SJCRH30 (cell line): ENCODE data around the gene ATAD2B. TPM values are rescaled to one million over a fixed set of nuclear protein-coding genes. Genes with fewer than 3 reads are reported as not detected.

Source experiments
- DNase-seq, 2 experiments: peaks; one replicate each; pipeline ENCODE4 v3.0.0-alpha.2; 2015 to 2020
- H3K27ac ChIP-seq: fragments of 250-450 bp; sonication (Bioruptor Pico); 2 replicates; pipeline ENCODE4 v1.5.1; 2020; ENCODE audit warnings: mild to moderate bottlenecking, moderate library complexity
- H3K27me3 ChIP-seq: fragments of 250-450 bp; sonication (Bioruptor Pico); 2 replicates; pipeline ENCODE4 v1.5.1; 2020; ENCODE audit warnings: mild to moderate bottlenecking, moderate library complexity
- H3K36me3 ChIP-seq: fragments of 250-450 bp; sonication (Bioruptor Pico); 2 replicates; pipeline ENCODE4 v1.5.1; 2020; ENCODE audit warnings: mild to moderate bottlenecking, moderate library complexity
- H3K4me1 ChIP-seq: fragments of 250-450 bp; sonication (Bioruptor Pico); 2 replicates; pipeline ENCODE4 v1.5.1; 2020; ENCODE audit warnings: mild to moderate bottlenecking, moderate library complexity
- H3K4me3 ChIP-seq: fragments of 250-450 bp; sonication (Bioruptor Pico); 2 replicates; pipeline ENCODE4 v1.5.1; 2020; ENCODE audit warnings: mild to moderate bottlenecking, moderate library complexity
- H3K9me3 ChIP-seq: fragments of 250-450 bp; sonication (Bioruptor Pico); replicated peaks from 2 replicates; pipeline ENCODE4 v1.5.1; 2020; ENCODE audit warnings: mild to moderate bottlenecking, moderate library complexity
- total RNA-seq: library from RNA; depleted of rRNA; stranded (reverse); fragments of >200 nt; shearing (Covaris generic); gene quantifications from 2 replicates; pipeline ENCODE4 v1.2.3, GENCODE V29; 2014

ATAD2B gene
- total RNA-seq, 1 experiment from 2014 or later: 37.5 TPM

GRCh38 chr2:23836971-23837565, 89.9 kb downstream of the ATAD2B start:
- Histone ChIP-seq H3K27ac (no peak overlapping the region), H3K4me1 (no peaks in the 10 kb centered on the region), H3K9me3 (no peaks in the 10 kb centered on the region; the same call in 1 of the 2 replicates), H3K27me3 (no peaks in the 10 kb centered on the region), H3K4me3 (no peak overlapping the region), H3K36me3 (peaks cover 22% of the 10 kb centered on the region)
- DNase-seq: no peak

GRCh38 chr2:23836505-23836904, 90.4 kb downstream of the ATAD2B start:
- H3K27ac ChIP-seq: no peak overlapping the region
- no peaks in the 10 kb centered on the region for H3K9me3 ChIP-seq
- no peaks in the 10 kb centered on the region for H3K27me3 ChIP-seq
- H3K4me1 ChIP-seq: no peaks in the 10 kb centered on the region
- peaks cover 16% of the 10 kb centered on the region for H3K36me3 ChIP-seq
- DNase-seq: no peak
- H3K4me3 ChIP-seq: no peak overlapping the region

GRCh38 chr2:23835988-23836387, 90.9 kb downstream of the ATAD2B start:
- Histone ChIP-seq H3K4me1 (no peaks in the 10 kb centered on the region), H3K9me3 (no peaks in the 10 kb centered on the region), H3K27me3 (no peaks in the 10 kb centered on the region), H3K4me3 (no peak overlapping the region), H3K36me3 (peaks cover 16% of the 10 kb centered on the region), H3K27ac (no peak overlapping the region)
- no peak for DNase-seq

GRCh38 chr2:23835423-23835822, 91.5 kb downstream of the ATAD2B start:
- Histone ChIP-seq H3K4me3 (no peak overlapping the region), H3K4me1 (no peaks in the 10 kb centered on the region), H3K27me3 (no peaks in the 10 kb centered on the region), H3K9me3 (no peaks in the 10 kb centered on the region), H3K36me3 (peaks cover 16% of the 10 kb centered on the region), H3K27ac (no peak overlapping the region)
- no peak for DNase-seq

GRCh38 chr2:23828986-23829385, 97.9 kb downstream of the ATAD2B start:
- DNase-seq: no peak
- Histone ChIP-seq H3K4me1 (peaks cover 36% of the 10 kb centered on the region), H3K4me3 (no peak overlapping the region), H3K27me3 (no peaks in the 10 kb centered on the region), H3K36me3 (peaks cover 12% of the 10 kb centered on the region), H3K9me3 (no peaks in the 10 kb centered on the region), H3K27ac (no peak overlapping the region)

GRCh38 chr2:23828256-23828980, 98.5 kb downstream of the ATAD2B start:
- H3K36me3 ChIP-seq: peaks cover 9% of the 10 kb centered on the region
- DNase-seq: no peak
- H3K9me3 ChIP-seq: no peaks in the 10 kb centered on the region
- H3K4me3 ChIP-seq: no peak overlapping the region
- H3K27ac ChIP-seq: no peak overlapping the region
- H3K4me1 ChIP-seq: peaks cover 36% of the 10 kb centered on the region
- no peaks in the 10 kb centered on the region for H3K27me3 ChIP-seq

- peak overlapping the region; percentile 65 for H3K27ac ChIP-seq
- H3K27me3 ChIP-seq: no peaks in the 10 kb centered on the region
- no peak overlapping the region for H3K4me3 ChIP-seq
- peaks cover 5% of the 10 kb centered on the region for H3K36me3 ChIP-seq
- peaks cover 36% of the 10 kb centered on the region for H3K4me1 ChIP-seq
- no peaks in the 10 kb centered on the region for H3K9me3 ChIP-seq
- no peak for DNase-seq
Measured at GRCh38 chr2:23827287-23827686, 99.6 kb downstream of the ATAD2B start.

- peak in 1 of 2 experiments; percentile 62 for DNase-seq
- no peak overlapping the region for H3K4me3 ChIP-seq
- no peaks in the 10 kb centered on the region for H3K9me3 ChIP-seq
- H3K36me3 ChIP-seq: peaks cover 8% of the 10 kb centered on the region
- peaks cover 36% of the 10 kb centered on the region for H3K4me1 ChIP-seq
- peak overlapping the region; percentile 65 for H3K27ac ChIP-seq
- H3K27me3 ChIP-seq: no peaks in the 10 kb centered on the region
Measured at GRCh38 chr2:23826771-23827170, 100.2 kb downstream of the ATAD2B start.

GRCh38 chr2:23826040-23826439, 100.9 kb downstream of the ATAD2B start:
- peaks cover 13% of the 10 kb centered on the region for H3K36me3 ChIP-seq
- DNase-seq: peak in 1 of 2 experiments; percentile 35
- no peaks in the 10 kb centered on the region for H3K27me3 ChIP-seq
- H3K27ac ChIP-seq: peak overlapping the region; percentile 65
- peaks cover 36% of the 10 kb centered on the region for H3K4me1 ChIP-seq
- no peak overlapping the region for H3K4me3 ChIP-seq
- H3K9me3 ChIP-seq: no peaks in the 10 kb centered on the region

- peaks cover 36% of the 10 kb centered on the region for H3K4me1 ChIP-seq
- H3K27ac ChIP-seq: no peak overlapping the region
- H3K9me3 ChIP-seq: no peaks in the 10 kb centered on the region
- H3K36me3 ChIP-seq: peaks cover 13% of the 10 kb centered on the region
- DNase-seq: peak; percentile 36 to 84
- H3K4me3 ChIP-seq: no peak overlapping the region
- H3K27me3 ChIP-seq: no peaks in the 10 kb centered on the region
Measured at GRCh38 chr2:23824777-23825212, 102.1 kb downstream of the ATAD2B start.

- no peak for DNase-seq
- Histone ChIP-seq H3K36me3 (peaks cover 15% of the 10 kb centered on the region), H3K9me3 (no peaks in the 10 kb centered on the region), H3K4me1 (peaks cover 36% of the 10 kb centered on the region), H3K4me3 (no peak overlapping the region), H3K27me3 (no peaks in the 10 kb centered on the region), H3K27ac (no peak overlapping the region)
Measured at GRCh38 chr2:23823863-23824262, 103.1 kb downstream of the ATAD2B start.

- no peaks in the 10 kb centered on the region for H3K27me3 ChIP-seq
- no peak for DNase-seq
- H3K4me3 ChIP-seq: no peak overlapping the region
- H3K9me3 ChIP-seq: no peaks in the 10 kb centered on the region
- peaks cover 19% of the 10 kb centered on the region for H3K36me3 ChIP-seq
- H3K4me1 ChIP-seq: no peaks in the 10 kb centered on the region
- no peak overlapping the region for H3K27ac ChIP-seq
Measured at GRCh38 chr2:23814963-23815362, 112.0 kb downstream of the ATAD2B start.

- Histone ChIP-seq H3K27me3 (no peaks in the 10 kb centered on the region), H3K4me1 (no peaks in the 10 kb centered on the region), H3K4me3 (no peak overlapping the region), H3K27ac (no peak overlapping the region), H3K9me3 (no peaks in the 10 kb centered on the region), H3K36me3 (peaks cover 14% of the 10 kb centered on the region)
- no peak for DNase-seq
Measured at GRCh38 chr2:23813438-23813837, 113.5 kb downstream of the ATAD2B start.

- no peaks in the 10 kb centered on the region for H3K27me3 ChIP-seq
- no peak overlapping the region for H3K4me3 ChIP-seq
- no peak for DNase-seq
- no peaks in the 10 kb centered on the region for H3K9me3 ChIP-seq
- H3K27ac ChIP-seq: no peak overlapping the region
- no peaks in the 10 kb centered on the region for H3K4me1 ChIP-seq
- peaks cover 18% of the 10 kb centered on the region for H3K36me3 ChIP-seq
Measured at GRCh38 chr2:23809150-23809549, 117.8 kb downstream of the ATAD2B start.

GRCh38 chr2:23806665-23807249, 120.2 kb downstream of the ATAD2B start:
- DNase-seq: no peak
- Histone ChIP-seq H3K9me3 (no peaks in the 10 kb centered on the region), H3K27ac (no peak overlapping the region)

More at GRCh38 chr2:23806665-23807249, 120.2 kb downstream of the ATAD2B start:
- Histone ChIP-seq H3K27me3 (no peaks in the 10 kb centered on the region), H3K4me3 (no peak overlapping the region), H3K4me1 (no peaks in the 10 kb centered on the region), H3K36me3 (peaks cover 24% of the 10 kb centered on the region)
